ENCODE data around the gene KCNT1. TPM values are rescaled to one million over a fixed set of nuclear protein-coding genes. Genes with fewer than 3 reads are reported as not detected.

Gene KCNT1
- total RNA-seq, 1 experiment from 2014 or later: not detected

DNA sequence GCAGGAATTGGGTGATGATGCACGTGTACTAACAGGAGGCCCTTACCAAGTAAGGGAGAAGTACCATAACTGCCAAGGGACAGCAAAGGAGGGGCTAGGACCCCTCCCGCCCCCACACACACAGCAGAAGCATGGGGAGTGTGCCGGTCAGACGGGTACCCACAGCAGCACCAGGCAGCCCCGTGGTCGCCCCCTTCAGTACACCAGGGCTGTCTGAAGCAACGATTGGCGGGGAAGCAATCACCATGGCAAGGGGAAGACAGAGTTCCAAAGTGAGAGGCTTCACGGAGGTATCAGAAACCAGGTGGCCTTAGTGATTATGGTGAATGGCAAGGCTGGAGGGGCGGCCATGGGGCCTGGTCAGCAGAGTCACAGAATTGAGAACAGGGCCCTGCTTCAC, 133.1 kb downstream of the KCNT1 start:
- Histone ChIP-seq H3K36me3 (ENCODE audit: insufficient read depth, low read length, poor library complexity, severe bottlenecking) (no peaks in the 10 kb centered on the region), H3K27ac (ENCODE audit: low read depth, low read length, poor library complexity, severe bottlenecking) (no peak overlapping the region), H3K4me3 (ENCODE audit: low read depth, low read length, poor library complexity, severe bottlenecking) (no peak overlapping the region), H3K4me1 (ENCODE audit: insufficient read depth, low read length, poor library complexity, severe bottlenecking) (no peaks in the 10 kb centered on the region), H3K9me3 (ENCODE audit: low read depth, low read length, poor library complexity, severe bottlenecking) (no peaks in the 10 kb centered on the region), H3K27me3 (replicated peaks; ENCODE audit: insufficient read depth, low read depth, low read length, poor library complexity) (no peaks in the 10 kb centered on the region)
- no peak for TF ChIP-seq EZH2 (IDR thresholded peaks at IDR 0.05; ENCODE audit: borderline replicate concordance, low read depth, low read length, poor library complexity, severe bottlenecking)
- TF ChIP-seq, protein P1, sequence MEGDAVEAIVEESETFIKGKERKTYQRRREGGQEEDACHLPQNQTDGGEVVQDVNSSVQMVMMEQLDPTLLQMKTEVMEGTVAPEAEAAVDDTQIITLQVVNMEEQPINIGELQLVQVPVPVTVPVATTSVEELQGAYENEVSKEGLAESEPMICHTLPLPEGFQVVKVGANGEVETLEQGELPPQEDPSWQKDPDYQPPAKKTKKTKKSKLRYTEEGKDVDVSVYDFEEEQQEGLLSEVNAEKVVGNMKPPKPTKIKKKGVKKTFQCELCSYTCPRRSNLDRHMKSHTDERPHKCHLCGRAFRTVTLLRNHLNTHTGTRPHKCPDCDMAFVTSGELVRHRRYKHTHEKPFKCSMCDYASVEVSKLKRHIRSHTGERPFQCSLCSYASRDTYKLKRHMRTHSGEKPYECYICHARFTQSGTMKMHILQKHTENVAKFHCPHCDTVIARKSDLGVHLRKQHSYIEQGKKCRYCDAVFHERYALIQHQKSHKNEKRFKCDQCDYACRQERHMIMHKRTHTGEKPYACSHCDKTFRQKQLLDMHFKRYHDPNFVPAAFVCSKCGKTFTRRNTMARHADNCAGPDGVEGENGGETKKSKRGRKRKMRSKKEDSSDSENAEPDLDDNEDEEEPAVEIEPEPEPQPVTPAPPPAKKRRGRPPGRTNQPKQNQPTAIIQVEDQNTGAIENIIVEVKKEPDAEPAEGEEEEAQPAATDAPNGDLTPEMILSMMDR (conservative IDR thresholded peaks at IDR 0.05; ENCODE audit: low read depth, low read length): no peak
- POLR2A ChIA-PET (ENCODE audit: low non-redundant PET): no interaction called here
- BruUV-seq (replicated peaks): no TSS peak
- intact Hi-C loops (cut with micrococcal nuclease; ENCODE audit: unreplicated experiment): no loop called here
- DNase-seq (ENCODE audit: low spot score): no peak
- CTCF ChIA-PET: no interaction called here

- ChIA-PET CTCF (no interaction called here), POLR2A (ENCODE audit: low non-redundant PET) (no interaction called here)
- TF ChIP-seq EZH2 (IDR thresholded peaks at IDR 0.05; ENCODE audit: borderline replicate concordance, low read depth, low read length, poor library complexity, severe bottlenecking): no peak
- TF ChIP-seq, protein P1 (conservative IDR thresholded peaks at IDR 0.05; ENCODE audit: low read depth, low read length): no peak
- intact Hi-C loops (cut with micrococcal nuclease; ENCODE audit: unreplicated experiment): no loop called here
- Histone ChIP-seq H3K9me3 (ENCODE audit: low read depth, low read length, poor library complexity, severe bottlenecking) (no peaks in the 10 kb centered on the region), H3K4me3 (ENCODE audit: low read depth, low read length, poor library complexity, severe bottlenecking) (no peak overlapping the region), H3K36me3 (ENCODE audit: insufficient read depth, low read length, poor library complexity, severe bottlenecking) (no peaks in the 10 kb centered on the region), H3K4me1 (ENCODE audit: insufficient read depth, low read length, poor library complexity, severe bottlenecking) (no peaks in the 10 kb centered on the region), H3K27me3 (replicated peaks; ENCODE audit: insufficient read depth, low read depth, low read length, poor library complexity) (no peaks in the 10 kb centered on the region), H3K27ac (ENCODE audit: low read depth, low read length, poor library complexity, severe bottlenecking) (no peak overlapping the region)
- no TSS peak for BruUV-seq (replicated peaks)
- DNase-seq (ENCODE audit: low spot score): no peak
These were observed 137.5 kb downstream of the KCNT1 start for GRCh38 chr9:135839516-135839915.

DNA sequence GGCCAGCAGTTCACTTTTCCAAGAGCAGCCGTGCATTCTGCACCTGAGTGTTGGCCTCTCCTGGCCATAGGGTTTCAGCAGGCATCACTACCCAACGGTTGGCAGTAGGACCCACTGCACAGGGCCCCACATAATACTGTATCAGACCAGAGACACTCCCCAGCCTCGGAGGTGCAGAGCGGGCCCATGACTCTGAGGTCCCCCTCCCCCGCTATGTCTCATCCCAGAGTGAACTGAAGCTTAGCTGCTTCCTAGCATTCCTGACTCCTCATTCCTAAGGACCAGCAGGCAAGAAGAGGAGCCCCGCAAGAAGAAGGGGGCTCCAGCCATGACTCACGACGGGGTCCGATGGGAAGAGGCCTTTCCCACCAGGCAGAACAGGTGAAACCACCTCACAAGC, 138.1 kb downstream of the KCNT1 start:
- intact Hi-C loops (cut with micrococcal nuclease; ENCODE audit: unreplicated experiment): no loop called here
- TF ChIP-seq, protein P1 (conservative IDR thresholded peaks at IDR 0.05; ENCODE audit: low read depth, low read length): no peak
- no peak for TF ChIP-seq EZH2 (IDR thresholded peaks at IDR 0.05; ENCODE audit: borderline replicate concordance, low read depth, low read length, poor library complexity, severe bottlenecking)
- ChIA-PET CTCF (no interaction called here), POLR2A (ENCODE audit: low non-redundant PET) (no interaction called here)
- Histone ChIP-seq H3K27ac (ENCODE audit: low read depth, low read length, poor library complexity, severe bottlenecking) (no peak overlapping the region), H3K4me1 (ENCODE audit: insufficient read depth, low read length, poor library complexity, severe bottlenecking) (no peaks in the 10 kb centered on the region), H3K27me3 (replicated peaks; ENCODE audit: insufficient read depth, low read depth, low read length, poor library complexity) (no peaks in the 10 kb centered on the region), H3K9me3 (ENCODE audit: low read depth, low read length, poor library complexity, severe bottlenecking) (no peaks in the 10 kb centered on the region), H3K36me3 (ENCODE audit: insufficient read depth, low read length, poor library complexity, severe bottlenecking) (no peaks in the 10 kb centered on the region), H3K4me3 (ENCODE audit: low read depth, low read length, poor library complexity, severe bottlenecking) (no peak overlapping the region)
- DNase-seq (ENCODE audit: low spot score): no peak
- no TSS peak for BruUV-seq (replicated peaks)
